Measurements from ENCODE around the gene CNGB1.

- TF ChIP-seq, protein P1, sequence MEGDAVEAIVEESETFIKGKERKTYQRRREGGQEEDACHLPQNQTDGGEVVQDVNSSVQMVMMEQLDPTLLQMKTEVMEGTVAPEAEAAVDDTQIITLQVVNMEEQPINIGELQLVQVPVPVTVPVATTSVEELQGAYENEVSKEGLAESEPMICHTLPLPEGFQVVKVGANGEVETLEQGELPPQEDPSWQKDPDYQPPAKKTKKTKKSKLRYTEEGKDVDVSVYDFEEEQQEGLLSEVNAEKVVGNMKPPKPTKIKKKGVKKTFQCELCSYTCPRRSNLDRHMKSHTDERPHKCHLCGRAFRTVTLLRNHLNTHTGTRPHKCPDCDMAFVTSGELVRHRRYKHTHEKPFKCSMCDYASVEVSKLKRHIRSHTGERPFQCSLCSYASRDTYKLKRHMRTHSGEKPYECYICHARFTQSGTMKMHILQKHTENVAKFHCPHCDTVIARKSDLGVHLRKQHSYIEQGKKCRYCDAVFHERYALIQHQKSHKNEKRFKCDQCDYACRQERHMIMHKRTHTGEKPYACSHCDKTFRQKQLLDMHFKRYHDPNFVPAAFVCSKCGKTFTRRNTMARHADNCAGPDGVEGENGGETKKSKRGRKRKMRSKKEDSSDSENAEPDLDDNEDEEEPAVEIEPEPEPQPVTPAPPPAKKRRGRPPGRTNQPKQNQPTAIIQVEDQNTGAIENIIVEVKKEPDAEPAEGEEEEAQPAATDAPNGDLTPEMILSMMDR (conservative IDR thresholded peaks at IDR 0.05 in 1 of 2, IDR thresholded peaks at IDR 0.05 in 1 of 2; ENCODE audit: extremely low read depth in 1 of 2, insufficient read depth in 1 of 2, low read depth in 1 of 2, low read length in 2 of 2), result no peak
- no peak for TF ChIP-seq EZH2 (IDR thresholded peaks at IDR 0.05; ENCODE audit: borderline replicate concordance, low read length)
Observed at GRCh38 chr16:57914244-57915173, 56.4 kb downstream of the CNGB1 start.

All from mammary epithelial cell (primary cell).